Measurements from ENCODE around the gene DNAJA3. TPM values are rescaled to one million over a fixed set of nuclear protein-coding genes. Genes with fewer than 3 reads are reported as not detected.

The DNAJA3 gene
- total and polyA plus RNA-seq, 2 of the 4 experiments (the other 2 are of a cell fraction), result 38.0 to 40.2 TPM

DNA sequence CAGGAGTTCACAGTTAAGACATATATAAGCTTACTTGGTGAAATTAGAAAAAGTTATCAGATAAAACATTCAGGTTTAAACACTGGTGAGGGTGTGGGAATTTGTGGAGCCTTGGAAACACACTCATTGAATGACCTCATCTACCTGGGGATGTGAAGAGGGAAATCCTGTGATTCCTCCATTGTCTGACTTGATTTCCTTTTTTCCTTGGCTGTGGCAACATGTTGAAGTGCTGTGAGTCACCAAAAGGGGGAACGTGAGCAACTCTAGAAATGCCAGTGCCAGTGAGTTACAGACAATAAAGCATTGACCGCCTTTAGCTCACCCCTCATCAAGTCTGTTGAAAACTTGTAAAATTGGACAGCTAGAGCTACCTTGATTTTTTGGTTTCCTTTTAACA lies 52.3 kb downstream of the DNAJA3 start (continued):
- TF ChIP-seq, protein P1, sequence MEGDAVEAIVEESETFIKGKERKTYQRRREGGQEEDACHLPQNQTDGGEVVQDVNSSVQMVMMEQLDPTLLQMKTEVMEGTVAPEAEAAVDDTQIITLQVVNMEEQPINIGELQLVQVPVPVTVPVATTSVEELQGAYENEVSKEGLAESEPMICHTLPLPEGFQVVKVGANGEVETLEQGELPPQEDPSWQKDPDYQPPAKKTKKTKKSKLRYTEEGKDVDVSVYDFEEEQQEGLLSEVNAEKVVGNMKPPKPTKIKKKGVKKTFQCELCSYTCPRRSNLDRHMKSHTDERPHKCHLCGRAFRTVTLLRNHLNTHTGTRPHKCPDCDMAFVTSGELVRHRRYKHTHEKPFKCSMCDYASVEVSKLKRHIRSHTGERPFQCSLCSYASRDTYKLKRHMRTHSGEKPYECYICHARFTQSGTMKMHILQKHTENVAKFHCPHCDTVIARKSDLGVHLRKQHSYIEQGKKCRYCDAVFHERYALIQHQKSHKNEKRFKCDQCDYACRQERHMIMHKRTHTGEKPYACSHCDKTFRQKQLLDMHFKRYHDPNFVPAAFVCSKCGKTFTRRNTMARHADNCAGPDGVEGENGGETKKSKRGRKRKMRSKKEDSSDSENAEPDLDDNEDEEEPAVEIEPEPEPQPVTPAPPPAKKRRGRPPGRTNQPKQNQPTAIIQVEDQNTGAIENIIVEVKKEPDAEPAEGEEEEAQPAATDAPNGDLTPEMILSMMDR (conservative IDR thresholded peaks at IDR 0.05; ENCODE audit: low read depth, low read length), result peak; percentile 37; the same call in 1 of the 2 replicates
- peak; percentile 82 for TF ChIP-seq BHLHE40 (IDR thresholded peaks at IDR 0.05; ENCODE audit: low read depth, low read length)
- TF ChIP-seq SMC3 (IDR thresholded peaks at IDR 0.05; ENCODE audit: low read depth, low read length), result no peak
- no peak; the same call in 1 of the 2 replicates for TF ChIP-seq RAD21 (IDR thresholded peaks at IDR 0.05; ENCODE audit: low read length)
- no peak for TF ChIP-seq NFE2L2 (IDR thresholded peaks at IDR 0.05; ENCODE audit: low read depth, low read length)

DNA sequence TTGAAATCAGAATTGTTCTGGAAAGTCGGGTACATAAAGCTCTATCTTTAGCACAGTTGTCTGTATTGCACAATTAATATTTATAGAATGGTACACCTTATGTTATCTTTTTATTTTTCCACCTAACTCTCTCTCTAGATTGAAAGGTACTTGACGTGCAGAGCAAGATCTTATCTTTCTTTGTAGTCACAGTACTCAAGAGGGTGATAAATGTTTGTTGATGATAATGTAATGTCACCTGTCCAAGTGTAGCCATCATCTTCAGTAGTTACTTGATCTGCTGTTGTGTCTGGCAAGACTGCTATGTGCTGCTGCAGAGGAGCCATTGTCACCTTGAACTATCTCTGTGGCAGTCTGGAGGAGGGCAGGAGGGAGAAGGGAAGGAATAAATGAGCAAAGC lies 55.9 kb downstream of the DNAJA3 start:
- Histone ChIP-seq H3K4me2 (ENCODE audit: low read depth, low read length) (no peak overlapping the region), H4K8ac (ENCODE audit: low read depth in 2 of 2, low read length in 2 of 2) (no peak overlapping the region), H3K9me1 (ENCODE audit: insufficient read depth, low read length) (0 out of 2 replicates have a peak, but pooled peaks cover 9% of the 10 kb centered on the region), H4K20me1 (ENCODE audit: insufficient read depth, low read length) (peaks cover 9% of the 10 kb centered on the region; the same call in 1 of the 2 replicates), H3K18ac (ENCODE audit: low read depth, low read length) (no peak overlapping the region), H3K36me3 (ENCODE audit: control insufficient read depth, insufficient read depth, low read length) (peaks cover 3% of the 10 kb centered on the region), H2BK120ac (ENCODE audit: low read depth, low read length) (no peak overlapping the region), H3K27me3 (ENCODE audit: control insufficient read depth, insufficient read depth, low read length) (no peaks in the 10 kb centered on the region), H3K4me1 (ENCODE audit: control insufficient read depth, insufficient read depth, low read length) (peaks cover 5% of the 10 kb centered on the region; the same call in 1 of the 2 replicates), H4K91ac (ENCODE audit: insufficient read depth, low read depth, low read length) (no peak overlapping the region), H2BK20ac (ENCODE audit: low read depth, low read length) (no peak overlapping the region), H3K4ac (ENCODE audit: low read depth, low read length) (no peak overlapping the region), H4K5ac (ENCODE audit: low read depth, low read length) (no peak overlapping the region), H2AFZ (replicated peaks; ENCODE audit: low read length, poor library complexity) (no peak overlapping the region), H3K14ac (replicated peaks; ENCODE audit: low read depth, low read length) (no peak overlapping the region), H2BK15ac (ENCODE audit: low read depth, low read length) (no peak overlapping the region), H3K56ac (ENCODE audit: extremely low read depth, insufficient read depth, low read length) (no peak overlapping the region), H3K79me1 (ENCODE audit: low read depth in 1 of 2, low read length in 2 of 2) (peaks cover 35 to 68% of the 10 kb centered on the region in 2 experiments), H2BK5ac (ENCODE audit: low read depth, low read length, poor library complexity, severe bottlenecking) (no peak overlapping the region), H3K4me3 (ENCODE audit: insufficient read depth, low read depth, low read length) (no peak overlapping the region), H3K9ac (ENCODE audit: low read depth, low read length) (no peak overlapping the region), H2AK5ac (ENCODE audit: low read depth, low read length) (no peak overlapping the region), H2AK9ac (replicated peaks; ENCODE audit: low read depth, low read length, poor library complexity) (no peak overlapping the region), H3K27ac (ENCODE audit: insufficient read depth, low read length) (no peak overlapping the region), H3K9me3 (ENCODE audit: control insufficient read depth, insufficient read depth, low read length) (no peaks in the 10 kb centered on the region), H3K23ac (ENCODE audit: low read depth, low read length) (peak overlapping the region; percentile 17; the same call in 1 of the 2 replicates)
- DNase-seq (no peak), ATAC-seq (ENCODE audit: low read depth) (no peak)
- no CpG with 5 or more reads among the region's 2 CpGs for WGBS, 2 experiments (ENCODE audit: extremely low coverage in 2 of 2, insufficient read length in 1 of 2)
- ChIA-PET CTCF (no interaction called here), POLR2A (ENCODE audit: unreplicated experiment) (no interaction called here)
- intact Hi-C loops (cut with micrococcal nuclease), result no loop called here
- in situ Hi-C loops (cut with MboI; ENCODE audit: low sequenced_read_pairs), result no loop called here
- no TSS peak for BruUV-seq (replicated peaks)
- dilution Hi-C loops (cut with HindIII; ENCODE audit: low sequenced_read_pairs, unreplicated experiment), result no loop called here
- TF ChIP-seq CEBPB (IDR thresholded peaks at IDR 0.05; ENCODE audit: low read depth, low read length), result peak; percentile 40; the same call in 1 of the 2 replicates
- TF ChIP-seq, protein P2, sequence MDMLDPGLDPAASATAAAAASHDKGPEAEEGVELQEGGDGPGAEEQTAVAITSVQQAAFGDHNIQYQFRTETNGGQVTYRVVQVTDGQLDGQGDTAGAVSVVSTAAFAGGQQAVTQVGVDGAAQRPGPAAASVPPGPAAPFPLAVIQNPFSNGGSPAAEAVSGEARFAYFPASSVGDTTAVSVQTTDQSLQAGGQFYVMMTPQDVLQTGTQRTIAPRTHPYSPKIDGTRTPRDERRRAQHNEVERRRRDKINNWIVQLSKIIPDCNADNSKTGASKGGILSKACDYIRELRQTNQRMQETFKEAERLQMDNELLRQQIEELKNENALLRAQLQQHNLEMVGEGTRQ (IDR thresholded peaks at IDR 0.05; ENCODE audit: low read depth, low read length), result no peak
